Fibroblast of skin of scalp (primary cell): ENCODE data around the gene LCP2.
"Not testable (repeated sequence)": the region's sequence is repeated elsewhere in the genome, so short reads cannot be mapped to it uniquely, and the experiment has no call there.

ENCODE experiments used
- DNase-seq: peaks from one replicate; pipeline ENCODE4 v3.0.0-alpha.2; 2013

LCP2 gene

DNA sequence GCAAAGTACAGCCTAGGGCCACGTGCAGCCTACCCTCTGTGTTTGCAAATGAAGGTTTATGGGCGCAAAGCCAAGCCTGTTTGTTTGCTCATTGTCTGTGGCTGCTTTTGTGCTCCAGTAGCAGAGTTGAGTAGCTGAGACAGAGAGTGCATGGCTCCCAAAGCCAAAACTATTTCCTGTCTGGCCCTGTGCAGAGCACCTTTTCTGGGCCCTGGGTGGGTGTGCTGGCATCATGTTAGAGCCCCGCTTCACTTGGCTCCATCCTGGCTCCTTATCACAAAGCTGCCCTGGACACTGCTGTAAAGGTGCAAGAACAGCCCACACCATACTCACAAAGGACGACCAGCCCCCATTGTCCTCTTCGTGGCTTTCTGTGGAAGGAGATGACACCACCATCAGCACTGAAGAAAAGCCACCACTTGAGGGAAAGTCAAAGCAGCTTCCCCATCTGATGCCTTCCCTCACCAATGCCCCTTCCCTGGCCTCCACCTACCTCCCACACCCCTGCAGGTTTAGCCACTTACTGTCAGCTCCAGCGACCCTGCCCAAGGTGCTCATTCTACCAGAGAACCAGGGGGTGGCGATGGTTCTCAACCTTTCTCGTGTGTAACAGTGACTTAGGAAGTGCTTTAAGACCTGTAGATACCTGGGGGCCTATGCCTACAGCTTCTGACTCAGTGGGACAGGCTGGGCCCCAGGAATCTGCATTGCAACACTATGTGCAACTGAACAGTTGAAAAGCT, 23.4 kb downstream of the LCP2 start:
- DNase-seq = no peak

GRCh38 chr5:170270293-170271069, 27.1 kb downstream of the LCP2 start:
- DNase-seq = no peak

DNA sequence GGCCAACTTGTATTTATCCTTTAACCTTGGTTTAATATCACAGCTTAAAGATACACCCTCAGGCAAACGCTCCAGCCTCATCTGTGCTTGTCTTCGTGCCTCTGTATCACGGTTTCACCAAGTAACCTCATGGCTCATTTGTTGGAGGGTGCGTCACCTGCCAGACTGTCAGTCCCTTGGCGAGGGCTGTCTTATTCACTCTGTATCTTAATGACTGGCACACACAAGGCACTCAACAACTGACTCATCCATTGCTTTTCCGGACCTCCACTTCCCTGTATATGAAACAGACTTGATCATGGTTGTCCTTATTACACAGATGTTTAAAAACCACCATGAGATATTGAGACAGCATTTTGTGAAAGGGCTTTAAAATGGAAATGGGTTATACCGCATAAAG, 28.0 kb downstream of the LCP2 start:
- DNase-seq = no peak

DNA sequence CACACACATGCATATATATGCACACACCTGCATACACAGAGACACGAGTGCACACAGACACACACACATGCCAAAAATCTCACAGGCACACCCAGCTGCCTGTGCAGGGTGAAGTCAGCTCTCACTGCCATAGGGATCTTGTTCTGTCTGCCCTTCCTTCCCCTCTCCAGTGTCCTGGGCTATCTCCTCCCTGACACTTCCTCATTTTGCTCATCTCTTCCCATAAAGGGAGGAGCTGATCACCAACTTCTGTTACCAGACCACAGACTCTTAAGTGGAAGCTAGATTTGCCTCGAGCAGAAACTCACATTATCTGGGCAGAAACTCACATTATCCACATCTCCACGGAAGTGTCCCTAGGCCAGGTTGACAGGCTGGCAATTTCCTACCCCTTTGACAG, 28.7 kb downstream of the LCP2 start:
- DNase-seq = no peak

DNA sequence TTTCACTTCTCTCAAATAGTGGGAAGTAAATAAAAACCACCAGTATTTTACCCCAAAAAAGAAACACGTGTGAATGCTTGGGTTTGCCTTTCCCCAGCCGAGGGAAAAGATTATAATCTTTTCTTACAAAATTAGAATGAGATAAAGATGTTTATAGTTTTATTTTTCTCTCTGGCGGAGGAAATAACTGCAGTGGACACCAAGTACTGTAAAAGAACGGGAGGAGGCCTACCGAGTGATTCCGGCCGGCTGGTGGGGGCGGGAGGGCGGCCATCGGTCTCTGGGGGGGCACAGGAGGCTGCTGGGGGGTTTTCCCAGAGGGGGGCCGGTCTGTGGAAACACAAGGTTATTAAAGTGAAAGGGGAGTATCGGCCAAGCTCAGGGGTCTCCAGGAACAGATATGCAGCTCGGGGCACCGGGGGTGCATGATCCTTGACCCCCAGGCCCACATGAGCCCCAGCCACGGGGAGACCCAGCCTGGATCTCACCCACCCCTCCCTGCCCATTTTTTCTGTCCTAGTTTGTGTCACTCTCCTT, 29.4 kb downstream of the LCP2 start:
- no peak for DNase-seq

DNA sequence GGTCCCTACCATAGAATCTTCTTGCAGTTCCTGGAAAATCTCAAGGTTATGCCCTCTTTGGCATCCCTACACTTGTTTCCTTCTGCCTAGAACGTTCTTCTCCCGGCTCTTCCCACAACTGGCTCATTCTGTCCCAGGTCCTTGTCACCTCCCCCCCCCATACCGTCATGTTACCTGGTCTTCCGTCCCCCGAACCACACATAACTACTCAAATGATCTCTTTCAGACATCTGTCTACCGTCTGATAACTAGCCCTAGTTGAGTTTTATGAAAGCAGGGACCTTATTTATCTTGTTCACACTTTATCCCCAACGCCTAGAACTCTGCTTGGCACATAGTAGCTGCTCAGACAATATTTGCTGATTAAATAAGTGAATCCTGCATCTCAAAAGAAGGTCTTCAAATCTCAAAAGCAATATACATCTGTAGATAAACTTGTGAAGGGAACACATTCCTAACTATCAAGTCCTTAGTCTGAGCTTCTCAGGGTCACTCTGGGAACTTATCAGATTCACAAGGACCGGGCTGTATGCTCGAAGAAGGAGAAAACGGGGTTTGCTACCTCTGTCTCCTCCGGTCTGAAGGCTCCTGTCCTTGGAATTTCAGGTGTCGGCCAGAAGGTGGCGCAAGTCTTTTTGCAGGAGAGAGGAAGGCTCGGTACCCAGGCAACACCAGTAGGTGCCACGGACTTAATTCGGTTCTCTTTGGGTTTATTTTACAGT, 30.0 kb downstream of the LCP2 start:
- DNase-seq = peak; percentile 67

DNA sequence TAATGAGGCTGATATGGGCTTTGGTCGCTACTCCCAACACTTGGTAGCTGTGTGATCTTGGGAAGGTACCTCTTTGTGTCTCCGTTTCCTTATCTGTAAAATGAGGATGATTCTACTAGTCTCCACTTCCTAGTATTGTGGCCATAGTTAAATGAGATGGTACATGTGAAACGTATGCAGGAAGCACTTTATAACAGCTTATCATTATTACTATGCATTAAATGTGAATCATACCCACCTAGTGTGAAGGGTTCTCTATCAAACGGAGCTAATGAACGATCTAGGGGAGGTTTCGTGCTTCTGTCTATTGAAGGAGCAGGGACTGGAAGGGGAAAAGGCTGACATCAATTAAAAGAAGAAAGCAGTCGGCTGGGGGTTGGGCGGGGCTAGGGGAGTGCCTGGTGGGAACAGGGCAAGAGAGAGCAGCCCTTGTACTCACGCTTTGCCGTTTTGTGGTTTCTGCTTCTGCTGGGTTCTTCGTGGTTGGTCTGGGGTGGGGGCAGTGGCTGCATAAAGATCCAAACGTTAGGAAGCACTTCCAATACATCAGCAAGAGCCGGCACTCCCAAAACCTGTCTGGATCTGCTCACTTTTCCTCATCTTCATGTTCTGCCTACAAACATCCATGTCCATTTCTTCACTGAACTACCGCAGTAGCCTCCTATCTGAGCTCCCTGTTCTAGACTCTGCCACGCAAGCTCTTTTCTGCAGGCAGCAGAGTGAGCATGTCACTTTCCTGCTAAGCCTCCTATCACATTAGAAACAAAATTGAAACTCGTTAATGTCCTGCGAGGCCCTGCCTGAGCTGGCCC, 30.8 kb downstream of the LCP2 start:
- DNase-seq = no peak

DNA sequence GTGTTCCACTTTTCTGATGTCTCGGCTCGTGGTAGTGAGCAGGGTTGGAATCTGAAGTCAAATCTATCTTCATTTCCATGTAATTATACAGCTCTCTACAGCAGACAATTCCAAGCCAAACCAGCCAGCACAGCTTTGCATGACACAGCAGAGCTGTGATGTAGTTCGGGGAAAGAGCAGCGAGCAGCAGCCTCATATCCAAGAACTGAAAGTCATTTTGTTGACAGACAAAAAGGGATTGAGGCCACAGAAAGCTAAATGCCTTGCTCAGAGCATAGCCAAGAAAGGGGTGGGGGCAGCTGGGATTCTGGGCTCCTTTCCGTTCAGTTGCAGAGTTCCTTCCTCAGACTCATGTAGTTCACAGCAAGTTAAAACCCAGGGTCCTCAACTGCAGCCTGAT, 32.1 kb downstream of the LCP2 start:
- no peak for DNase-seq

DNA sequence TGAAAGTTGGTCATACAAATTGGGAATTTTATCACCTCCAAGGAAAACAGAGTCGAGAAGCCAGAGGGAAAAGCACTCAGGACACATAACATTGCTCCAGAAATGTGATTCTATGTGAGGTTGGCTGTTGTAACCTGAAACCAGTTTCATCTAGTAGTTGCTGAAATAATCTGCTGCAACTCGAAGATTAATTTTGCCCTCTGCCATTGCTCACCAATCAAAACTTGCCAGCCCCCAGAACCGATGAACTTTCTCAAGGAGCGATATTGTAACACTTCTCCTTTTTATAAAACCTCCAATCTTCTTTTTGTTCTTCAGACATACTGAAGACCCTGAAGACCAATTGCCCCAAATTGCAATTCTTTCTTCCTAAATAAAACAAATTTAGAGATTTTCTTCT, 33.7 kb downstream of the LCP2 start:
- no peak for DNase-seq

GRCh38 chr5:170262061-170263045, 35.2 kb downstream of the LCP2 start:
- DNase-seq = no peak

- no peak for DNase-seq
Observed at GRCh38 chr5:170261528-170262043, 36.0 kb downstream of the LCP2 start.

- no peak for DNase-seq
Observed at GRCh38 chr5:170257370-170257769, 40.2 kb downstream of the LCP2 start.

GRCh38 chr5:170256571-170256970, 41.0 kb downstream of the LCP2 start:
- no peak for DNase-seq

GRCh38 chr5:170254056-170254455, 43.5 kb downstream of the LCP2 start:
- no peak for DNase-seq

DNA sequence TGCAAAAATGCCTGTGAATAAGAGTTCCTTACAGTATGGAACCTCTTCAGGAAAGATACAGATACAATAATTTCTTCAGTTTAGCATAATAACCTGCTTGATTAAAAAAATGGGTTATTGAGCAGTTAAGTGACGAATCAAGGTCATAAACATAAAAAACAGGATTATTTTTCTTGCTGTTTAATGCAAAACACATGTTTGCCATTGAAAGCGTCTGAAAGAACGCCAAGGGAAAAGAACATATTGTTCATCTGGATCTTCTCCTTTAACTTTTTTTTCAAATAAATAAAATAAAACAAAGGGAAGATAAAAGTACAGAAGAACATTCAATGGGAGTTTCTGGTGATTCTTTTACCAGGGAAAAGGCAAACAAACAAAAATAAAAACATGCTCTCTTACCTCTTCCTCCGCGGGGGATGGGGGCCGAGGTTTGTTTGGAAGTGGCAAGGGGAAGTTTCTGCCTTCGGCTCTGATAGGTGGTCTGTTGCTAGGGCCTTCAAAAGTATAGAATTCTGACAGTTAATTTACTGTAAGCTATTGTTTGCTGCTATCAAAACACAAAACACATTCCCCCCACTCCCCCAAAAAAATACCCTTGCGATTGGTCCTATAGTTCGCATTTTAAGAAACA, 44.7 kb downstream of the LCP2 start:
- peak; percentile 4 for DNase-seq

DNA sequence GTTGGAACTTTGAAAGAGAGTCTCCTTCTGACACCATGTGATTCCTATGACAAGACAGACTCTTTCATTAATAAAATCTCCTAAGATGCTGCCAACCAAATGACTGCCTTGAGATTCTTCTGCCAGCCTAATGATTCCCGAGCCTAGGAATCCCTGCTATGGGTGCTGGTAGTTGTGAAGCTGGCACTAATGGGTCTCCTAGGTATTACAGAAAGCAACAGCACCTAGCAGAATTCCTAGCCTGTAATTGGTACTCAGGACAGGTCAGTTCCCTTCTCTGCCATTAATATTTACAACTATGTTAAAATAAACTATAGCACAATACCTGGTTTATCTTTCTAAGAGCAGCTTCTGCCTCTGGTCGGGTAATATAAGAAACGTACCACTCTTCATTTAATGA, 45.5 kb downstream of the LCP2 start:
- DNase-seq = no peak

GRCh38 chr5:170251462-170251861, 46.1 kb downstream of the LCP2 start:
- no peak for DNase-seq

- DNase-seq = no peak
Observed at GRCh38 chr5:170250810-170251317, 46.7 kb downstream of the LCP2 start.

DNA sequence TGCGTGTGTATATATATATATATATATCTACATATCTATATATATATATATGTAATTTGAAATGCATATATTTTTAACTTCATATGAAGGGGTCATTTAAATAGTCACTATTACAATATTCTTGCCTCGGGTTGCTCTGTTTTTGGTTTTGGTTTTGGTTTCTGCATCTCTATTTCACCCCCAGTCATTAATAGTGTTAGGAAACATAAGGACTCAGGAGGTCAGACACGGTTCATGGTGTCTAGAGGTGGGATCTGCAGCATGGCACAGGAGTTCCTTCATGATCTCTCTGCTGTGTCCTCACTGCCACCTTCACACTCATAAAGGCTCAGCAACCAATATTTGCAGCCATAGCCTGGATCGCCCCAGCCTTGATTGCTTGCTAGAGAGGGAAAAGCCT, 48.2 kb downstream of the LCP2 start:
- DNase-seq = no peak

- not testable (repeated sequence) for DNase-seq
Observed at GRCh38 chr5:170248931-170249227, 48.7 kb downstream of the LCP2 start.
